NCI-H2171 (cell line): Measurements from ENCODE around the gene WDR31.

Experiments
- DNase-seq: peaks from one replicate; lab custom pipeline; 2025; lab: John Stamatoyannopoulos, UW

WDR31 gene

DNA sequence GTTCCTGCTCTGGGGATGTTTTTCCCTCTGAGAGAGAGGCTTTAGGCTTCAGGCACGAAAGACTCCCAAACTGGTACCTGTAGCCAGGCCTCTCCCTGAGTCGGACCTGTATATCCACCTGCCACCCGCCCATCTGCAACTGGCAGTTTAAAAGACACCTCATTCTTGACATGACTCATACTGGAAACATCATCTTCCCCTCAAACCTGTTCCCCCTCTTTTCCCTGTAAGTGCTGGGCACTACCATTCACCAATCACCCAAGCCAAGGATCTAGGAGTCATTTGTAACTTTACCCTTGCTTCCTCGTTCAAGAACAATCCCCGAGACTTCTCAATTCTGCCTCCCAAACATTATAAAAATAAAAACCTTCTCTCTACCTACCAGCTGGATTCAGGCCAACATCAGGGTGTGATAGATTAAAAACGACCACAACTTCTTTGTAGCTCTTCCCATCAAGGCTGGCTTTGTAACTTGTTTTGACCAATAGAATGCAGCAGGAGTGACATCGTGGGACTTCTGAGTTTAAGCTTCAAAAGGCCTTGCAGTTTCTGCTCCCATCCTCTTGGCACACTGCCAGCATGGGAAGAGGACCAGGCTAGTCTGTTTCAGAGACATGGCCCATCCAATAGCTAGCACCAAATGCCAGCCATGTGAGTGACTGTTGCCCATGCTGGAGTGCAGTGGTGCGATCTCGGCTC lies 1.8 kb upstream of the WDR31 start:
- no peak for DNase-seq

DNA sequence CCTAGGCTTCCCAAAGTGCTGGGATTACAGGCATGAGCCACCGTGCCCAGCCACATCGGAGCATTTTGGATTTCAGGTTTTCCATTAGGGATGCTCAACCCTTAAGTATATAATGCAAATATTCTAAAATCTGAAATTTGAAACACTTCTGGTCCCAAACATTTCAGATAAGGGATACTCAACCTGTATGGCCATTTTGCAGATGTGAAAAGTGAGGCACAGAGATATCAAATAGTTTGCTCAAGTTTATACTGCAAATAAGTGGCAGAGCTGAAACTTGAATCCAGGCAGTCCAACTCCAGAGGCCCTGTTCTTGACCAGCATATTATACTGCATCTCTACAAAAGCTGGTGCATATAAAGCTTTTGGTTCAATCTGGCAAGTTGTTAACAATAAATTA lies 2.4 kb downstream of the WDR31 start:
- no peak for DNase-seq

DNA sequence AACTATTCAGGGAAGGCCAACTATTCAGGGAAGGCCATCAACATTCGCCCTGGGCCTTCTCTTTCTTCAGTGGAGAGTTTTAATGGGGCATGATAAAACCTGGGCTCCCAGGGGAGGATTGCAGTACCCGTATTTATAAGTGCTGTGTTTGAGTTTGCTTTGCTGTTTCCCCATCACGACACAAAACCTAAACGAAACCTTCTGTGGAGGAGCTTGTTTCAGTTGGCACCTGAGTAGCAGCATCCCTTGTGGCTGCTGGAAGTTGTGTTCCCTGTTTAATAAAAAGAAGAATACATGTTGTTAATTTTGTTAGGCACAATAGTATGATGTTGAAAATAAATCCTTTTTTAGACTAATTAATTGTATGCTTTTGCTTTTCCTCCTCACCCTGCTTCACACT lies 8.3 kb downstream of the WDR31 start:
- no peak for DNase-seq

DNA sequence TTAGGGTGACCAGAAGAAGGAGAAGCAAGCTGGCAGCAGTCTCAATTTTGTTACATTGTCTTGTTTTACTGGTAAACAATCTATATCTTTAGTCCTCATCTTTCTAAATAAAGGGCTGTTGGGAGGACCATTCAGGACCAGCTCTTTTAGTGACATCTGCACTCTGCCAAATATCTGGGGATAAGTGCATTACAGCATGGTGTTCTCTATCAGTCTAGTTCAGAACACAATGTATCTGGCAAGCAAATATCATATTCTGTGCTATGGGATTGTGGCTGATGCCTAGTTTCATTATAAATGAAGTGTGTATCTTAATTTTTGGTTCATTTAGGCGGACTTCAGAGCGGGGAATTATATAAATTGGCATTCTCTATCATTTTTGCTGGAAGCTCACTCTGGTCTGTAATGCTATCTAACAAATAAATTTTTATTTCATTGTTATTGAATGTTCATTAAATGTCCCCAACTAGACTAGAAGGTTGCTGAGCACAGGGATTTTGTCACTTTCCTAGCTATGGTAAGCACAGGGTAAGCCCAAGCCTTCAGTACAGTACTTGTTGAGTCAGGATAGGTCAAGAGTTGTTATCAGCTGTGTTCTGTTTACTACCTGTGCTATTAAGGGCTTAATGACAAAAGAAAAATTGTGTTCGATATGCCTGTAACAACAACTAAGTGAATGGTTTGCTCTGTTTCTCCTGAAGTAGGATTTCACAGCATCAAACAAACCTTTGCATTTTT lies 11.9 kb downstream of the WDR31 start:
- DNase-seq = no peak

DNA sequence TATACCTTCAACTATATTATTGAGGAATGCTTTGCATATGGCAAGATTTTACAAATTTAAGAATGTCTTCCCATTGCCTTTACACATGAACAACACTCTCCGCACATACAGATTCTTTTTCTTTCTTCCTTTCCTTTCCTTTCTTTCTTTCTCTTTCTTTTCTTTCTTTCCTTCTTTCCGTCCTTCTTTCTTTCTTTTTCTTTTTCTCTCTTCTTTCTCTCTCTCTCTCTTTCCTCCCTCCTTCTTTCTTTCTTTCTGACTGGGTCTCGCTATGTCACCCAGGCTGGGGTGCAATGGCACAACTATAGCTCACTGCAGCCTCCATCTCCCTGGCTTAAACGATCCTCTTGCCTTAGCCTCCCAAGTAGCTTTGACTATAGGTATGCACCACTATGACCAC lies 13.8 kb downstream of the WDR31 start:
- DNase-seq = no peak

DNA sequence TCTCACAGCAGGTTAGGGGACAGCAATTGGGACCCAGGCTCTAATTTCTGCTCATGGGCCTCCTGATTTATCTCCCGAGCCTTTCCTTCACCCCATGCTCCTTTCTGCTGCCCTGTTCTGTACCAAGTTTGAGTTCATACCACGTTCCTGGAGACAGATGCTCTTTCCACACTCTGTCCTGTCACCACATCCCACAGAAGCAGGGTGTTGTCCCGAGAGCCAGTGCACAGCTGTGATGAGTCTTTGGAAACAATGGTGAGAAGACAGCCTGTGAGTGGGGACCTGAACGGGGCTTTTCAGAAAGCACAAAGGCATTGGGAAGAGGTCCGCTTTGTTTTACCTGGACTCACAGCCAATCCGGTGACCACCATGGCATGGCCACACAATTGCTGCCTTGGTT lies 17.4 kb downstream of the WDR31 start:
- no peak for DNase-seq

DNA sequence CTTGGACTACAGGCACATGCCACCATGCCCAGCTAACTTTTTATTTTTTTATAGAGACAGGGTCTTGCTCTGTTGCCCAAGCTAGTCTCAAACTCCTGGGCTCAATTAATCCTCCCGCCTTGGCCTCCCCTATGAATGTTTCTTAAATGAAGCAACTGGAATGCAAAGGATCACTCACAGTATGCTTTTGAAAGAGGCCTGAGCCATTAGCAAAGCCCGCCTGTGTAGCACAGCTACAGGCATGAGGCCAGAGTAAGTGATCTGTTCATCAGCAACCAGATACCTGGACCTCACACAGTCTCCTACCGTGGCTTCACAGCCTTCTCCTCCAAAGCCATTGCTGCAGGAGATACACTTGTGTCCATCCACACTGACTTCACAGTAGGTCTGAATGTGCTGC lies 20.0 kb downstream of the WDR31 start:
- DNase-seq = no peak

DNA sequence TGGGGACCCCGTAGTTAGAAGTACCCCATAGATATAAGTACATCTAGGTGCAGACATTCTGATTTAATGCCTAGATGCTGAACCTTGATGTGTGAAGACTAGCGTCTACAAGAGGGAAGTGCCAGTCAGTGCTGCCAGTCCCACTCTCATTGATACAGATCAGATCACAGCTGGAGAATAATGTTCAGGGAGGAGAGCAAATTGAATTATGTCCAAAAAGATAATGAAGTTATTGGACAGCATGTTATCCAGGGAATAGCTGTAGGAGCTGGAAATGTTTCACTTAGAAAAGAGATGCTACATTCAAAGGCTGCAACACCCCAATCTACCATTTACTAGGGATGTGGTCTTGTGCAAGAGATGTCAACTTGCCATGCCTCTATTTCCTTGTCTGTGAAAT lies 21.0 kb downstream of the WDR31 start:
- no peak for DNase-seq

DNA sequence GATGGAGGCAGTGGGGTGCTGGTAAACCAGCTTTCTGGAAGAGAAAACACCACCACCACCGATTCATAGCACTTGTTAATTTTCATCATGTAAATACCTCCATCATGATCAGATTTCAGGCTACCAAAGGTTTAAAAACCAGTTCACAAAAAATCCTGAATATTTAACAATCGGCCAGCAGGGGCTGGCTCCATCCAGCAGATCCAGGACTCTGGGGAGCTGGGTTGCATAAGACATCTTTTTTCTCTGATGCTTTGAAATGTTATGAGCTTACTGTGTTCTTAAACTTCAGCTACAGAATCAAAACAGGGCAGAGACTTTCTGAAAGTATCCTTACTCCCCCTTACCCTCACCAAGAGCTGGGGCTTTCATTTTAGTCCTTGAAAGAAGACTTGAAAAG lies 22.3 kb downstream of the WDR31 start:
- no peak for DNase-seq

DNA sequence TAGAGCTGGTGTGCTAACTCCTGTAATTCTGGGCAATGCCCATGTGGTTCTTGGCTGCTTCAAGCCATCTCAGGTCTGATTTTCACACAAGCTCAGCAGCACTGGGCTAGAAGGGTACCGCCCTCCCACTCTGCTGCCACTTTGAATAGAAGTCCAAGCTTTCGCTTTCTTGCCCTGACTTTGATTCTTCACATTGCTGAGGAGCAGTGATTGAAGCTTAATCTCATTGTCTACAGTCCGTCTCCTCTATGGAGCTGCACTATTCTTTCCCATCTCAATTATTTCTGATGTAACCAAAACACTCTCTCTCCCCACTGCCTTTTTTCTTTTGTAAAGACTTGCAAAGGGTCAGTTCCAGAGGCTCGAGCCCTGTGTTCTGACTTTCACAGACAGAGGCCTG lies 24.0 kb downstream of the WDR31 start:
- DNase-seq = no peak

DNA sequence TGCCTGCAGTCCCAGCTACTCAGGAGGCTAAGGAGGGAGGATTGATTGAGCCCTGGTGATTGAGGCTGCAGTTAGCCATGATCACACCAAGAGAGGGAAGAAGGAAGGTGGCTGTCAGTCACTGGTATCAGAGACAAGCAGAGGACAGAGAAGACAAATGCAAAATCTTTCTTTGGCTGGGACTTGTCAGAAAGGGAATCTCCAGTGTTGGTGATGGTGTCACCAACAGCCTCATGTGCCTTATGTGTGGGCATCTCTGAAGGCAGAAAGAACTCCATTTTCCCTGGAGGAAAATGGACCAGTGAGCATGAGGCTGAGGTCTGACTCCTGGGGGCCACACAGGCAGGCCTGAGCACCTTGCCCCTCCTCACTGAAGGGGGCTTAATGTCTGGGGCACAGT lies 24.8 kb downstream of the WDR31 start:
- no peak for DNase-seq

DNA sequence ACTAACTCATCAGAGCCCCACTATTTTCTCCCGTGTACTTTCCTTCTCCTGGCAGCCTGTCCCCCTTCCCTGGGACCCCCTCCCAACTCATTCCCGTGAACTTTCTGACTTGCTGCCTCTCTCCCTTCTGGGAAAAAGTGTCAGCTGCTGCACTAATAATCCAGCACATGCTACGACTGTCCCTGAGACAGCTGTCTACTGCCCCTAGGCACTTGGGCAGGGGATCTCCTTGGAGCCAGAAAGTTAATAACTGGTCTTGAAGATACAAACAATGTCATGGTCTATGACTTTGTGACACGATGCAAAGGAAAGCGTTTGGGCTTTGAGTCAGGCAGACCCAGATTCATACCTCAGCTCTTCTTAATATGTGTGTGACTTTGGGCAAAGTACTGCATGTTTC lies 26.8 kb downstream of the WDR31 start:
- no peak for DNase-seq

DNA sequence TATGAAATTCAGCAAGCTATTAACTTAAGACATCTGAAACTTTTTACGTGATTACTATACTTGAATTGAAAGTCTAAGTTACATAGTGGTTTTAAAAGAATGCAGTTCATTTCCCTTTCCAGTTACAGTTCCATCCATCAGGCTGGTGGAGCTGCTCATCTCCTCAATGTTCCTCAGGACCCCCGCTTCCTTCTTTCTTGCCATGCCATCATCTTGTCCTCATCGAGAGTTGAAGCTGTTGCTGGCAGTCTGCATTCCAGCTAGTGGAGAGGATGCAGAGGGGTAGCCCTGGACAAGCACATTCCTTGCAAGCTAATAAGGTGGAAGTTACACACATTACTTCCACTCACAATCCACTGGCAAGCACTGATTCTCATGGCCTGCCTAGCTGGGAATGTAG lies 28.1 kb downstream of the WDR31 start:
- no peak for DNase-seq

DNA sequence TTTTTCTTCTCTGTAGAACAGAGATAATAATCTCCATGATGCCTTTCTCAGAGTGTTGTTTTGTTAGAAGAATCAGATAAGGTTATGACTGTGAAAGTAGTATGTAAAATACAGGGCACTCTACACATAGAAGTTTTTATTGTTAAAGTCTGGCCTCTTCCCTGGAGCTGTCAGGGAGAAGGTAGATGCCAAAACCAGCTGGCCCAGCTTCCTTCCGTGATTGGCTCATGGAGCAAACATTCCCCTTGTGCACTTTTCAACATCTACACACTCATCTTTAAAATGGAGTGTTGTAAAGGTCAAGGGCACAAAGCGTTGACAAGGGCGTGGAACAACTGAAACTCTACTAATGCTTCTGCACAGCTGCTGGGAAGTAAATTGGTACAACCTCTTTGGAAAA lies 29.5 kb downstream of the WDR31 start:
- DNase-seq = no peak

DNA sequence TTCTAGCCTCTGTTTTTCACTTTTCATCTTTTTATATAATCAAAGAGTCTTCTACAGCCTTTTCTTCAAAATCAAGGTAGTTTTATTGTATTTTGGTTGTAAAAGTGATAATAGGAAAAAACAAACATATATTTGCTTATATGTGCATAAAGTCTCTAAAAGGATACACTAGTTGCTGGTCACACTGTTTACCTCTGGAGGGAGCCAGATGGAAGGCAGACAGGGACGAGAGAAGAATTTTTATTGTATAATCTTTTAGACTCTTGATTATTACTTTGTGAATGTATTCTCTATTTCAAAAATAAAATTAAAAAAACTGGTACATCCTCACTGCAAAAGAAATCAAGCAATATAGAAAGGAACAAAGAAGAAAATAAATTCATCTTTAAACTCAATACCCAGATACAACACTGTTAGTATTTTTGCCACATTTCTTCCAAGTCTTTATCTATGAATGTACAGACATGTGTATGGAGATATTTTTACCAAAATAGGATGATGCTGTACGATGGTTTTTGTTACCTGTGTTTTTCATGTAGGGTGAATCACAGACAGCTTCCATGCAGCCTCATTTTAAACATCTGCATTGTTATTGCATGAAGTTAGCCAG lies 30.8 kb downstream of the WDR31 start:
- no peak for DNase-seq

DNA sequence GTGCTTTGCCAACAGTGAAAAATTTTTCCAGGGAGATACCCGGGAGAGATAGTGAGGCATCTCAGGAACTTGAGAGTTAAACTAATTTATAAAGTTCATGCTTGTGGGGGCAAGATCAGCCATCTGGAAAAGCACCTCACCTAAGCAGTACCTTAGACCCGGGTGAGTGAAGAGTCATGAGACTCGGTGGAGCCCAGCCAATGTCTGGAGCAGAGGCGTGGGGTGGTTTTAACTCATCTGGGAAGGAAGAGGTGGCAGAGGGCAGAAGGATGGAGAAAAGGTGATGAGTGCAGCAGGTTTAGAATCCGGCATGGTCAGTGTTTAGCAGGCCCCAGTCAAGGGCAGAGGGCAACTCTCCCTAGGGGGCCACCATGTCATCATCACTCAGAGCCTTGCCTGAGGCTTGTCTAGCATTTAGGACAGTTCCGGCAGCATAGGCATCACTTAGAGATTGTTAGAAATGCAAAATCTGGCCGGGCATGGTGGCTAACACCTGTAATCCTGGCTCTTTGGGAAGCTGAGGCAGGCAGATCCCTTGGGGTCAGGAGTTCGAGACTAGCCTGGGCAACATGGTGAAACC lies 32.6 kb downstream of the WDR31 start:
- no peak for DNase-seq

DNA sequence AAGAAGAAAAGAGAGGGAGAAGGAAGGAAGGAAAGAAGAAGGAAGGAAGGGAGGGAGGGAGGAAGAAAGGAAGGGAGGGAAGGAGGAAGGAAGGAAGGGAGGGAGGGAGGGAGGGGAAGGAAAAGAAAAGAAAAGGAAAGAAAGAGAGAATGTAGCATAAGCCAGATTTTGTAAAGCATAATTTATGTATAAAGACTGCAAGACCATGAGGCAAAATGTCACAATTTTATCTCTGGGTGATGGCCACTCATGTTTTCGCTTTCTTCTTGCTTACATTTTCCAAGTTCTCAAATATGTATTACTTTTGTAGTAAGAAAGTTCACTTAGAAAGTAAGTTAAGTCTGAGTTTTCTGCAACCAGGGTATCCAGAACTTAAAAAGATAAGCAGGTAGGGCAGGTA lies 33.5 kb downstream of the WDR31 start:
- DNase-seq = no peak

DNA sequence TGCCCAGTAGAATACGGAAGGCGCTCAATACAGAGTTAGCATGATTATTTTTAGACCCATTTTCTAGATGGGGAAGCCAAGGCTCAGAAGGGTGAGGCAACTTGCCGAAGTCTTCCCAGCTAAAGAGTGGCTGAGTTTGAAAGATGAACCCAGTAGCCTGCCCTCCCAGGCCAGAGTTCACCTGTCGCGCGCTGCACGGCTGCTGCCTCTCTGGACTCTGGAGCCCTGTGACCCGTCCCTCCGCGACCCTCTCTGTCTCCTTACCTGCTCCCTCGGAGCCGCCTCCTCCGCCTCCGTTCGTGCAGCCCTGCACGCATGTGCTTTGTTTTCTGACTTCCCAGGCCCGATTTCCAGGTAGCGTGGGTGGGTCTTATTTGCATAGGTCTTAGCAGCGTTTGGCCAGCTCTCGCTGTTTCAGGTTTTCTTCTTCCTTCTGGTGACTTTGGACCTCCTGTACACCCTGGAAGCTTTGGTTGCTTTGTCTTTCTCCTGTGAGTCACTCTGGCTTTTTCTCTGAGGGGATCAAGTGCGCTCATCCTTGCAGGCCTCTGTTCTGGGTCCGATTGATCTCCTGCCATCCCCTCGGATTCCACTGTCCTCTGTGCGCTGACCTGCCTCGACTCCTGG lies 37.2 kb downstream of the WDR31 start, which contains the start of gene RNF183:
Gene RNF183, minus strand, starts transcription at position 585 of the 627 bp plus-strand sequence. CDS start 5,192 bp downstream, outside the sequence.
- no peak for DNase-seq

DNA sequence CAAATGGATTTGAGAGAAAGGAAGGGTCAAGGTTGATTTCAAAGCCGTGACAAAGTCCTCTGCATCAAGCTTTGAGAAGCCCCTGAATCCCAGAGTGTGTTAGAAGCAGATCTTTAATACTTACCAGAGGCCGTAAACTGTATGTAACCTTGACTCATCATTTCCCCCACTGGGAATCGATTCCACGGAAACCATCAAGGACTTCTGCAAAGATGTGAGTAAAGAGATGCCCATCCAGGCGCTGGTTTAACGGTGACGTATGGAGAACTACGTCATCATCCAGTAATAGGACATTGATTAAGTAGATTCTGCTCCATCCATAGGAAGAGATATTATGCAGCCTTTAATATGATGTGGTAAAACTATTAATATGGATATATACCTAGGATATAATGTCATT lies 38.5 kb downstream of the WDR31 start:
- no peak for DNase-seq

DNA sequence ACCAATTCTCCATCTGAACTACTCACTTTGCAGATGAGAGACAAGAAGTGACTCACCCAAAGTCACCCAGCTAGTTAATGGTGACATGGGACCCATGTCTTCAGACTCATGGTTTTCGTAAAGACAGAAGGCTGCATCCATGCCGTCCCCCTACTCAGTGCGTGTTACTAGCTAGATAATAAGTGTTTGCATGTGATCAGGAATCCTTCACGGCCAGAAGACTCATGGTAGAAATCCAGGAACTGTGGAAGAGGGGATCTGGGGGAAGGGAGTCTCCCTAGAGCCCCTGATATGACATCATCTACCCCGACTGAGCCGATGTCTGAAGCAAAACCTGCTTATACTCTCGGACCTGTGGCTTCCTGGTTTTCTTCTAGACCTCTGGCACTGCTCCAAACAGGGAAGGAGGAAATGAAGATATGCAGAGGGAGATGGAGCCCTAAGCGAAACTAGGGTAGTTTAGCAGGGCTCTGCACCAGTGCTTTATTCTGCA lies 40.2 kb downstream of the WDR31 start:
- no peak for DNase-seq

DNA sequence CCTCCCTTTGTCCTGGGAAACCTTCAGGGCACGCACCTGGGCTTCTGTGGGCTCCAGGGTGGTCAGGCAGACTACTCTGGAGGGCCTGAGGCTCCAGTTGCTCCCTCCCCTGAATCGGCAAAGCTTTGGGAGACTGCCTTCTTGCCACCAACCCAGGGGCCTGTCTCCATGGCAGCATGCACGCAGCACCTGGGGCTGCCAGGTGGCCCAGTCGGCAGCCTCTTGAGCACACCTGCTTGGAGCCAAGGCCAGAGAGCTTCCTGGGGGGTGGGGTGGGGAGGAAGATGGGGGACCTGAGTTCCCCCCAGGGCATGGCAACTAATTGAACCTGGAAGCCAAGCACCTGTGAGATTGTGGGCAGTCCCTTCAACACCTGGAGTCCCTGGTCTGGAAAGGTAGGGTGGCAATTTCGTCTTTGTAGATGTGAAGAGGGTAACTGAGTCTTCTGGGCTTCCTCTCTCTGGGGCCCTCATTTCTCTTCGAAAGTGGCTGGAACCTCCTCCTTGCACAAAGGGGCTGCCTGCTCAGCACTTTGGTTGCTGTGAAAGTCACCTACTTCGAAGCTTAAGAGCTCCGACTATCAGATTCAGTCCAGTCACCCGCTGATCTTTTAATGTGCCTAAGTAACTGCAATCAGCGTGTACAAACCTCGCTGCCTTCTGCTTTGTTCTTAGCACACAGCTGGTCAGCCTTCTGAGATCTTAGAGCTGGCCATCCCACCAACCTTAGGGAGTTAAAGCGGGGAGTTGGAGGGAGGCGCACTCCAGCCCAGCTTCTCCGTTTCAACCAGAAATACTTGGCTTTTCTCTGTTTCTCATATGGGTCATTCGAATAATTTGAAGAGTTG lies 40.9 kb downstream of the WDR31 start:
- peak; percentile 62 for DNase-seq
